HG03103 (cell line): ENCODE data around the gene AQP1.

Experiments used
- ATAC-seq: cut with Tn5 transposase; IDR thresholded peaks from one replicate; pipeline ENCODE4 v1.9.1; 2021; ENCODE audit warnings: low read depth; ENCODE audit not compliant: unreplicated experiment

The AQP1 gene

DNA sequence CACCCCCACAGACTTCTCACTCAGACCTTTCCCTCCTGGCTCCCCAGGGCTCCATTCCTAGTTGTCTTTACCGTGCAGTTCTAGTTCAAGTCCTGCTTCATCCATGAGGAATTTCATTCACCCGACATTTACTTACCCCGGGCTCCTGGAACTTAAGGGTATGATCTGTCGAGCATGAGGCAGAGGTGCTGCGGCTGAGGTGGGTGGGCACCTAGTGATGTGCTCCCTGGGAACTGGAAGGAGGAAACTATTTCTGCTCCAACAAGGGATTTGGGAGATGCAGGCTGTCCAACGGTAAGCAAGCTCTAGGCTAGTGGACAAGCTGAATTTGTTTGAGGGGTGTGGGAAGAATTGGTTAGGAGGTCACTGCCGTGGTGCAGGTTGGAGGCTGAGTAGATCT is 30.2 kb upstream of the AQP1 start:
- no peak for ATAC-seq

DNA sequence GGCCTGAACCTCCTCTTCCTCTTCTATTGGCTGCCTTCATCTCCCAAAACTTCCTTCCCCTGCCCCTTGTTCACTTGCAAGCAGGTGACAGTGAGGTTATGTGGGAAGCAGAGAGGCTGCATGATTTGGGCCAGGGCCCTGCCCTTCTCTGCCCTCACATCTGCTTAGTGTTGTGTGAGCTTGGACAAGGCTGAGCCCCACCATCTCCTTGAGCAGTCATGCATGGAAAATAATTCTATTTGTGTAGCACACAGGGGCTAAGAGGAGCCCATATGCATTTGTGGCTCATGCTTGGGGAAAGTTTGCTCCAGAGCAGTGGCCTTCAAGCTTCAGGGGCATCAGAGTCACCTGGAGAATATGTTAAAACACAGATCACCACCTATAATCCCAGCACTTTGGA is 26.8 kb upstream of the AQP1 start:
- ATAC-seq, result no peak

DNA sequence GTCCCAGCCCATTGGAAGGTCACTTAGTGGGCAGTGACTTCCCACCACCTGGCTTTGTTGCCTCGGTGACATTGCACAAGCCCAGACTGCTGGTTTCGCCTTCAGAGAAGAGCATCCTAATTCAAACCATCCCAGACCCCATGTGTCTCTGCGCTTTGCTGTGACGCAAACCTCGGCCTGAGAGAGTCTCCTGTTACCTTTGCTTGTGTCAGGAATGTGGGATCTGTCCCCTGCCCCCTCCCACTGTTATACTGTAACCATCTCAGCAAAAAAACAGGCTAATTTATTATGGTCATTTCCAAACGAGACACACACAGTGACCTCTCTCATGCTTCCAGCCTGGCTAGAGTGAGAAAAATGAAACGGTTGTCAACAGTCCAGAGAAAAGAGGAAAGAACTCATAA is 25.0 kb upstream of the AQP1 start:
- ATAC-seq, result no peak

DNA sequence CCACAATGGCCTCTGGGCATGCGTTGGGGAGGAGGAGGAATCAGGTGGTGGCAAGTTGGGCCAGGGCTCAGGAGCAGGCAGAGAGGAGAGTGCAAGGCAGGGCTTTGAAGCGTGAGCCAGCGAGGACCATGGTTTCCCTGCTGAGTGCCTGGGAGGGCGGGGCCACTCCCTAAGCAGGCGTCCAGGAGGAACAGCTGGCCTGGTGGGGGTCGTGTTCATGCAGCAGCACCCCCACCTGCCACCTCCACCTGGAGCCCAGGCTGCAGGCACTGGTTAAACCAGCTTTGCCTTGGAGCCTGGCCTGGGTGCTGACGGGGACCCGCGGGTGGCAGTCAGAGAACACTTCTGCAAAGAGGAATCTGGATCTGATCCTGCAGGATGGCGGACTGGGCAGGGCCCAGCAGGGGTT is 24.2 kb upstream of the AQP1 start:
- no peak for ATAC-seq

DNA sequence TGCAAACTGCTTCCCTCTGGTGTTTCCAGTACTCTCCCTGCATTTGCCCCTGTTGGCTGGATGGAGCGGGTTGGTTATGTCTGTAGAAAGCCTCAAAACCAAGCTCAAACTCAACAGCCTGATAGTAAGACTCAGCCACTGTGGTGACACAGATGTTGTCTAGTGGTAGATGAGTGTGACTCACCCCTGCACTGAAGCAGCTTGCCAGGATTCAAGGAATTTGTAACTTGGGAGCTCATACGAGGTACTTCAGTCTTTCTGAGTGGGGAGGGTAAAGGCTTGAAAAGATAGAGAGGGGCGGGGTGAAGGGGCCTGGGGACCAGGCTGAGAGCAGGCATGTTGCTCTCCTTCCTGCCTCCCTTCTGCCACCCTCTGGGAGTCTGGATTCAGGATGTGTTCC is 22.9 kb upstream of the AQP1 start:
- ATAC-seq, result no peak

DNA sequence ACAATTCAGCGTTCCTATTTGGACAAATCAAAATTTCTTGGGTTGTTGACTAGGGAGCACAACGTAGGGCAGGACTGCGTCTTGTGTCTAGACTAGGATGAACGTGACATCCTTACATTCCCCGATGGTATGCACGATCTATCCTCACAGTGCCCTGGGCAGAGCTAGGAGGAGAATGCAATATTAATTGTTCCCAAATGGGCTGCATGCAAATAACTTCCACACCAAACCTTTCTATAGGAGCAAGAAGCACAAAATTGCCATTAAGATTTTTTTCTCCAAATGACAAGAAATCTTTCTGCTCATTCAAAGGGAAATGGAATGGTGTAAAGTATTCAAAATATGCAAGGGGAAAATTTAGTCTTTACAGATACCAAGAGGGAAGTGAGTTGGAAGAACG is 21.4 kb upstream of the AQP1 start:
- no peak for ATAC-seq

DNA sequence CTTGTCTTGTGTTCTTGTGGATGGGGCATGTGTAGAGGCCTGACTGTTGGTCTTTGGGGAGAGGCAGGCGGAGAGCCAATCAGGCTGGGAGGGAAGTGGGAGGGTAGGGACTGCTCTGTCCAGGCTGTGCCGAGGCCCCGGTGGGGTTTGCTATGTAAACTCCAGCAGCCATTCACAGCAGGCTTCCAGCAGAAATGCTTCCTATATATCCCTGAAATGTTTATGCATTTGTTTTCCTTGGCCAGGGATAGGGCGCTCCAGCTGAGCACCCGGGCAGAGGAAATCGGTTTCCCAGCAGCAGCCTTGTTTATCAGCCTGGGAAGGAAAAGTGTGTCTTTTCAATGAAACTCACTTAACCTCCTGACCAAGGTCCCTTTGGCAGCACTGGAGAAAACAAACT is 18.3 kb upstream of the AQP1 start:
- ATAC-seq, result no peak

DNA sequence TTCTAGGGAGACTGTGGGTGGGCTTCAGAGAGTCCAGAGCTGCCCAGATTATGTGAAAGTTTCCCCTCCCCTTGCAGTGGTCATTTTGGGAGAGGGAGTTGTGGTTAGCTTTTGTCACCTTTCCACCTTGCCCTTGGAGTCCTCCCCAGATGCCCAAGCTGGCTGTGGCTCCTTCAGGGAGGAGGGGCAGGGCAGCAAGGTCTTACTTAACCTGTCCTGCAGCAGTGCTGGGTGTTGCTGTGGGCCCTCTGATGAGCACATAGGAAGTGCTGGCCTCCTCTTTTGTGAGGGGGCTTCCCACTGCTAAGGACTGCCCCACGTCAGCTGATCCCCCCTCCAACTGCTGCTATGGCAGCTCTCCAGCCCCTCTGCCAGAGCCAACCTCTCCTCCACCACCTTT is 17.6 kb upstream of the AQP1 start:
- no peak for ATAC-seq

DNA sequence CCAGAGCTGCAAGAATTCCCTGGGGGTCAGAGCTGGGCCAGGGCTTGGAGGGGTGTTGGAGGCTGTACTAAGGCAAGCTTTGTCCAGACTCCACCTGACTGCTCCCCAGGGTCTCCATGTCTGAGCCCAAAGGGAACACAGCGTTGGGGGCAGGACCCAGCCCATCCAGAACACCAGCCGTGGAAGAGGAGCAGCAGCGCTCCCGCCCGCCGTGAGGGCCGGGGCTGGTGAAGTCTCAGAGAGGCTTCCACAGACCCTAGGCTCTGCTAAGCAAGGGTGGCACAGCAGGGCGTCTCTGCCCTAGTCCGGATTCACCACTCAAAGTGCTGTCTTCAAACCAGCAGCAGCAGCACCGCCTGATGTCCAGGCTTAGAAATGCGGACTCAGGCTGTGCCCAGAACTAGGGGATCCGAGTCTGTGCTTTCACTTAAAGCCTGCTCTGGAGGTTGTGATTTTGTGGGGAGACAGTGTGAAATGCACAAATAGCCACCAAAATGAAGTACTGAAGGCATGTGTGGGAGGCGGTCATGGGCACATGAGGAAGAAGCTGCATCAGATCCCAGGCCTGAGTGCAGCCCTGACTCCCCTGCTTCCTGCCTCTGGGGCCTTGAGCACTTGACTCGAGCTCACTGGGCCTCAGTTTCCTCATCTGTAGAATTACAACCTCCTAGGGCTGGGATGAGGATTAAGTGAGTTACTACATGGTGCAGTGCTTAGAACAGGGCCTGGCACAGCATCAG is 16.6 kb upstream of the AQP1 start:
- ATAC-seq, result no peak

DNA sequence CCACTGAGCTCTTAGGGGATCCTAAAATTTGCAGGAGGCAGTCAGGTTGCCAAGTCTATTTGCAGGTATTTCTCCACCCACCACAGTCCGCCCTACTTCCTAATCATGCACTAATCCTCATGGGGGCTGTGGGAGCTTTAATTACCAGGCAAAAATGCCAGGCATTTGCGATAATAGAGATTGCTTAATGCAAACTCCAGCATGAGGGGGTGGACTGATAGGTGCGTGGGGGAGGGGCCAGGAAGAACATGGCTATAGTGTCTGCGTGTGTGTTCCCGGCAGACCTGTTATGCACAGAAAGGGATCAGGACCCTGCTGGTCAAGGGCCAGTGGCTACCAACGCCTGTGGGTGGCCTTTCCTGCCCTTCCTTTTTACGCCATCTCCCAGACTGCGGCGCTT is 15.6 kb upstream of the AQP1 start:
- no peak for ATAC-seq

DNA sequence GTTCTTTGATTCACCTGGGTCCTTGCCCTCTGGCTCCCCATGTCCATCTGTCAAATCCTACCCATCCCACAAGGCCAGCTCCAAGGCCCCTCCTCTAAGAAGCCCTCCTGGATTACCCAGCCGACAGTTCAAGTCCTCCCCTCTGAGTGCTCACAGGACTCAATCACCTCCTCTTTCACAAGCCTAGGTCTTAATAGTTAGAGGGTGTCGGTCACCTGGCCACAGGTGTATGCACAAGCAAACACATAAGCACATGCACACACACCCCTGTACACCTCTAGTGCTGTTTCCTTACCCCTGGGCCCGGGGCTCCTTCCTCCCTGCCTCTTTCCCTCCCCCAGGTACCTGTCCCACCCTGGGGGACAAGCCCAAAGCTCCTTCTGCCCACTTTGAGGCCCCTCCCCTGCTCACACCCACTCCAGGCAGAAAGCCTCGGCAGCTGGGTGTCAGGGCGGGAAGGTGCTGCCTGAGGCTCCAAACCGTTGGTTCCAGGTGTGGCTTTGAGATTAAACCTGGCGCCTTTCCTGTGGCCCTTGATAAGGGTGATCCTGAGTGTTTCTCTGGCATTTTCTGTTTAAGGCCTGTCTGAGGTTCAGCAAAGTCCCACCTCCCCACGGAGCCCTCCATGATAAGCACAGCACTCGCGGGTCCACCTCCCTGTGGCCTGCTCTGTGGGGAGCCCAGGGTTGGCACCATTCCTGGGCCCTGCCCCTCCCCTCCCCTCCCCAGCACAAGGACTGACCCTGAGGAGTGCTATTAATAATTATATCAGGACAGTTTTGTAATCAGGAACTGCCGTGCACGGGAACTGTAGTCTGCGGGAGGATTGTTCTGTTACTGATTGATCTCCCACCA is 14.6 kb upstream of the AQP1 start:
- ATAC-seq, result no peak

DNA sequence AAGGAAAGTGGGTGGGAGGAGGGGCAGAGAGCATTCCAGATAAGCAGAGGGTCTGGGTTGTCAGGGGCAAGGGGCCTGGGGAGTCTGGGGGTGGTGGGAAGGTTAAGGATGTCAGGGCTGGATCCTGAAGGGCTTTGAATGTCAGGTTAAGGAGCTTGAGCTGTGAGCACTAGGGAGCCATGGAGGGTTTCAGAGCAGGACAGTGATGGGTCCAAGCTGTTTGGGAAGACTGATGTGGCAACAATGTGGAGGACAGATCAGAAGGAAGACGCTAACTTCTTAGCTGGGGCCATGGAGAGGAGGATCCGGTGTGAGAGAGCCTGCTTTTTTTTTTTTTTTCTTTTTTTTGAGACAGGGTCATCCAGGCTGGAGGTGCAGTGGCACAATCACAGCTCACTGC is 13.9 kb upstream of the AQP1 start:
- ATAC-seq, result no peak

DNA sequence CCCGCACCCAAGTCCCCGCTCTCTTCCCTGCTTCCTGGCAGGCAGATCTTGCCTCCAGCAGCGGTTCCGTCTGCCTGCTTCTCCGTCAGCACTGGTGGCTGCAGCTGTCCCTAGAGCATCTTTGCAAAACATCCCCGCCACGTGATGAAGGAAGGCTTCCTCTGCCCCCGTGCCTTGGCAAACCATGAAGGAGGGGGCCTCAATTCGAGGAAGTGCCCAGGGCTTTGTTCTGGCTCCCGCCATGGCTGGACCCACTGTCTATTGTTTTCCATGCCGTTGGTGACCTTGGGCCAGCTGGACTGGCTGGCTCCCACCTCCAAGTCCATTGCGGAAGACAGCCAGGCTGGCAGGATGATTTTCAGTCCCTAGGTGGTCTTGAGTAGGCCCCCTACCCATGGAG is 13.2 kb upstream of the AQP1 start:
- no peak for ATAC-seq

DNA sequence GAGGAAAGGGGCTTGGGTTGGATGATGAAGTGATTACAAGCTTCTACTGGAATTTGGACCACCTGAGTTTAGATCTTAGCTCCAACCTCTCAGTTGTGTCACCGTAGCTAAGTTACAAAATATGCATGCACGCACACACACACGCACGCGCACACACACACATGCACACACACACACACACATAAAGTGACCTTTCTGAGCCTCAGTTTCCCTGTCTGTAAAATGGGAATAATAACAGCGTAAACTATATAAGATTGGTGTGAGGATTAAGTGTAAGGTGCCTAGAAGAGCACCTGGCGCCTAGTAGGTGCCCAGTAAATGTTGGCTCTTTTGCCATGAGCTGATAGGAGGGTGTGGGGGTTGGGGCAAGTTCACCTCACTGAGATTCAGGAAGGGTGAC is 12.6 kb upstream of the AQP1 start:
- no peak for ATAC-seq

DNA sequence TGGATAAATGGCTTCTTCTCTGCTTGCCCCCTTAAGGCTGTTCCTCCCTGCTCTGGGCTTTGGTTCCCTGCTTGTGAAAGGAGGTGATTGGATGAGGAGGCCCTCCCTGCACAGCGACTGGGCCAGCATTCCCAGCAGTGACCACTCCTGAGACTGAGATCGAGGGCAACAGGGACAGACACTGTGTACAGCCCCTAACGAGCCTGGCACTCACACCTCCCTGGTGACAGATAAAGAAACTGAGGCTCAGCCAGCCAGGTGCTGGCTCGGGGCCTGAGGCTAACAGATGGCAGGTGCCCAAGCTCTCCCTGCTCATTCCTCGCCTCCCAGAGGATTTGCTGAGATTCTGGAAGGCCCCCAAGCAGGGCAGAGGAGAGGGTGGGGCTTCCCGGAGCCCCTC is 12.0 kb upstream of the AQP1 start:
- ATAC-seq, result no peak

DNA sequence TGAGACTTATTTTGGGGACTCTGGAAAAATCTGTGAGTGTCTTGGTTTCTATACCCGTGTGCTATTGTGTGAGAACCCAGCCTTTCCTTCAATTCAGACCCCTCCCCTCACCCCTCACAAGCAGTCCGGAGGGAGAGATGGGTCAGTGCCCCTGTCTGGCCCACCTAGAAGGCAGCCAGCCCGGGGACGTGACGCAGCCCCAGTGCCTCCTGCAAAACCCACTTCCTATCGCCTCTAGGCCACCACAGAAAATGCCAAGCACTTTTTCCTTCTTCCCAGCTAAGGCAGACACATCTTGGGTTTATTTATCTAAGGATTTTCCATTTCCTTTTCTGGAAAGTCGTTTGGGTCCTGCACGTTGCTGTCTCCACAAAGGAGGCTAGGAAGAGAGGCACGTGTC is 11.6 kb upstream of the AQP1 start:
- ATAC-seq, result no peak

DNA sequence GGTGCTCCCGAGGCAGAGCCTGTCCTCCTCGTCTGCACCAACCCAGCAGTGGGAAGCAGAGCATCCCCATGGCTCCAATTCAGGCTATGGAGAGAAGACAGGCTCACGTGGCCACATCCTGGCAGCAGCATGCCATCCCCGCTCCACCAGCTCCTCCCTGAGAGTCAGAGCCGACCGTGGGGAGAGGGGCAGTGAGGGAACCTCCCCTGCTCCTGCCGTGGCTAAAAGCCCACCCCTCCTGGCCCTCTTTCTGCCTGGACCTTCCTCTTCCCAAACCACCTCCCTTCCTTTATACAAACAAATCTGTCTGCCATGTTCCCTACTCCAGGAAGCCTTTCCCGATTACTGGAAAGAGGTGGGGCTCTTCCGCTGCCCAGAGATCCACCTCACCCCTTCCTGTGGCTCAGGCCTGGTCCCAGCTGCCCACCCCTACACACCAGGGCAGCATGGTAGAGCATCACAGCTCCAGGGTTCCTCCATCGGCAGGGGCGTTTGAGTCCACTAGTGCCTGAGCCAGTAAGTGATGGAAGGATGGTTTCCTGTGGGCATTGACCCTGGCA is 10.8 kb upstream of the AQP1 start:
- ATAC-seq, result no peak

DNA sequence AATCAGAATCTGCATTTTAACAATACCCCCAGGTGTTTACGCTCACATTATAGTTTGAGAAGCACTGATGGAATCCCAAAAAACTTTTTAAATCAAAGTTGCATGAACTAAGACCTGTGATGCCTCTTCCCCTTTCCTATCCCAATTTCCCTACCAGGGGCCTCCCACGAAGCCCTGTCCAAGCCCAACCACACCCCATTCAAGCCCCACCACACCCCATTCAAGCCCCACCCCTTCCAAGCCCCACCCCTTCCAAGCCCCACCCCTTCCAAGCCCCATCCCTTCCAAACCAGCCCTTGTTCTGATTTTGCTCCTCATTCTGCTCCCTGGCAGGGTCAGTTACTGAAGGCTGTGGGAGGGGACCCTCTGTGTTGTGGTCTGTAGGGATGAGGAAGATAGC is 9.8 kb upstream of the AQP1 start:
- no peak for ATAC-seq

DNA sequence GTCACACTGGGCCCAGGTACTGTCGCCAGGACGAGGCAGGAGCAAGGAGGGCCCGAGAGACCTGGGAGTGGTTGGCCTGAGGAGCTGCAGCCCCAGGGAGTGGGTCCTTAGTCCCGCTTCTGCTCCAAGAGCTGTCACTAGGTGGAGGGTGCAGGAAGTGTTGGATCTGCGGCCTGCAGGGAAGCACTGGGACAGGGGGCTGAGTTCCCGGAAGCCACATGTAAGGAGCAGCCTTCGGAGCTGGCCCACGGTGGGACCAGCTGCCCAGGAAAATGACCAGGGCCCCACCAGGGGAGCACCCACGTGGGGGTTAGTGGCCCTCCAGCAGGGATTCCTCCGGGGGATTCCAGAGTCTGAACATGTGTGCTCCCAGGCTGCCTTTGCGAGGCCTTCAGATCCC is 9.2 kb upstream of the AQP1 start:
- no peak for ATAC-seq

DNA sequence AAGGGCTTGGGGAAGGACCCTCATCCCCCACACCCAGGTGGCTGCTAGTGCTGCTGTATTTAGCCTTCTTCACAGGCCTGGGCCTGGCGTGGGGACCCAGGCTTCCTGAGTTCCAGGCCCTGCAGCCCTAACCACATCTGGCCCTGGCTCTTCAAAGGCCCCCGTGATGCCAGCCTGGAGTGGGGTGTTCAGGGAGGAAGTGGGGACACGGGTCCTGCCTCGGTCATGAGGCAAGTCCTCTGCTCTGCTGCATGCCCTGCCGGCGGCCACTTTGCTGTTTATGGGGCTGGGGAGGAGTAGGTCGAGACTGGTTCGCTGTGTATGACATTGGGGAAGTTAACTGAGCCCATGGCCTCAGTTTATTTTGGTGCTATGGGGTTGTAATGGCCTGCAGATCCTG is 8.5 kb upstream of the AQP1 start:
- ATAC-seq, result no peak

DNA sequence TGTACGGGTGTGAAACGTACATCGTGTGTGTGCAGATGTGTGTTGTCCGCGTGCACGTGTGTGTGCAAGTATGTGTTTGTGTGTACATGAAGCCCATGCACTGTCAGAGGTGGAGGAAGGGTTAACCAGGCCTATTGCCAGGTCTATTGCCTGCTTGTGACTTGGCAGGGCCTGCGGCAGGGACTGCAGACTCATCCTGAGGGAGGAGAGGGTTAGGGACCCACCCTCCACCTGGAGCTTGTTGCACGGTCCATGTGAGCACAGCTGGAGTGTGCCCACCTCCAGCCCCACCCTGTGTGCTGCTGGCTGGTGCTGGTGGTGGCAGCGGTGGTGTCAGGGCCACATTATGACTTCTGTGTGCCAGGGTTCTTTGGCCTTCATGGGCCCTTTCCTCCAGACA is 7.1 kb upstream of the AQP1 start:
- no peak for ATAC-seq
